K562 (cell line): ENCODE data around the gene DPCD. TPM values are rescaled to one million over a fixed set of nuclear protein-coding genes. Genes with fewer than 3 reads are reported as not detected.

Experiments used
- MGA ChIP-seq: fragments of 450-650 bp; IDR thresholded peaks from 2 replicates; pipeline ENCODE4 v1.6.1; 2016; ENCODE audit warnings: mild to moderate bottlenecking, moderate library complexity
- polyA plus RNA-seq, 8 experiments: library from polyadenylated mRNA; depleted of rRNA in 4 of 8; stranded (reverse) in 5 of 8; unstranded in 3 of 8; fragments of >200 nt; fragmentation: Nextera tagmentation in 2 of 8; fragmentation: Illumina TruSeq in 1 of 8; extraction: Ambion mirVana in 2 of 8; extraction: Trizol in 1 of 8; gene quantifications; 2 replicates each; pipeline versions ENCODE4 v1.2.1 to v1.2.3, GENCODE V29; 2011 to 2014; ENCODE audit warnings: inconsistent platforms in 1 of 8, missing spikeins in 1 of 8
- total RNA-seq, 7 experiments: library from RNA; depleted of rRNA in 6 of 7; stranded (reverse); fragments of >200 nt in 6 of 7; fragmentation: Illumina TruSeq in 2 of 7; extraction: Trizol in 2 of 7; gene quantifications; 2 replicates each; pipeline versions ENCODE4 v1.2.1 to v1.2.3, GENCODE V29; 2011 to 2021; ENCODE audit warnings: low replicate concordance in 1 of 7

The DPCD gene
- total and polyA plus RNA-seq, 9 of the 15 experiments (the other 6 are each of a cell fraction or from before 2014, with no cell fraction given), result 12.1 to 45.2 (median 20.0) TPM

GRCh38 chr10:101597091-101597900 is 9.2 kb downstream of the DPCD start (continued):
- no peak for TF ChIP-seq MGA
